Endothelial cell of umbilical vein (primary cell): ENCODE measurements around the gene KLHL13. TPM values are rescaled to one million over a fixed set of nuclear protein-coding genes. Genes with fewer than 3 reads are reported as not detected.

Experiments
- BruUV-seq: library from RNA; stranded (reverse); fragments of 400-500 nt; replicated peaks from 2 replicates; lab custom pipeline; 2021; lab: Mats Ljungman, UMichigan
- CTCF ChIA-PET: fragments of 300-600, 350-600 bp; sonication (Branson Sonifier 250); formaldehyde crosslinking; loops from one replicate; lab custom pipeline; 2021; ENCODE audit warnings: antibody characterized with exemption, inconsistent platforms; lab: Charles Lee
- POLR2A ChIA-PET: fragments of 300-600, 350-600 bp; sonication (Branson Sonifier 250); formaldehyde crosslinking; loops from one replicate; lab custom pipeline; 2021; ENCODE audit warnings: antibody characterized with exemption, inconsistent platforms; lab: Charles Lee
- DNase-seq: peaks from one replicate; pipeline ENCODE4 v3.0.0-alpha.2; 2011; ENCODE audit warnings: low read depth, low spot score
- FAIRE-seq: peaks from 2 replicates; lab custom pipeline; 2011; peaks lifted over from hg19 to GRCh38; lab: Jason Lieb, UNC
- H2AFZ ChIP-seq: 2 replicates; pipeline ENCODE4 v1.6.0; 2012; ENCODE audit warnings: low read depth, low read length, control low read depth, inconsistent platforms
- H3K27ac ChIP-seq: 2 replicates; pipeline ENCODE4 v1.5.1; 2011; ENCODE audit warnings: low read depth, mild to moderate bottlenecking, control low read depth, low read length, moderate library complexity; ENCODE audit not compliant: insufficient read depth
- H3K27me3 ChIP-seq, 2 experiments: 2 replicates each; pipeline versions ENCODE4 v1.6.0 to v1.6.1; 2011; ENCODE audit warnings: low read length in 2 of 2, mixed read lengths in 1 of 2; ENCODE audit not compliant: control insufficient read depth in 2 of 2, insufficient read depth in 2 of 2
- H3K36me3 ChIP-seq, 2 experiments: 2 replicates in 1 of 2; 3 replicates in 1 of 2; pipeline ENCODE4 v1.5.1; 2011; ENCODE audit warnings: low read length in 2 of 2, mild to moderate bottlenecking in 1 of 2, moderate library complexity in 1 of 2; ENCODE audit not compliant: control insufficient read depth in 2 of 2, insufficient read depth in 2 of 2; ENCODE audit errors: extremely low read depth in 1 of 2
- H3K4me1 ChIP-seq: 3 replicates; pipeline ENCODE4 v1.5.1; 2011; ENCODE audit warnings: mild to moderate bottlenecking, low read length; ENCODE audit not compliant: control insufficient read depth, insufficient read depth; ENCODE audit errors: extremely low read depth
- H3K4me2 ChIP-seq: 2 replicates; pipeline ENCODE4 v1.6.1; 2011; ENCODE audit warnings: low read length, control low read depth, mixed read lengths; ENCODE audit not compliant: insufficient read depth
- H3K4me3 ChIP-seq, 3 experiments: fragments of 200-600 bp in 1 of 3; sonication (generic), shearing (Covaris generic) in 1 of 3; replicated peaks in 1 of 3; 2 replicates each; pipeline ENCODE4 v1.5.1; 2011 to 2016; ENCODE audit warnings: control low read depth in 3 of 3, low read length in 3 of 3, mild to moderate bottlenecking in 2 of 3, inconsistent platforms in 1 of 3, low read depth in 1 of 3, moderate library complexity in 1 of 3; ENCODE audit not compliant: insufficient read depth in 1 of 3
- H3K79me2 ChIP-seq: 2 replicates; pipeline ENCODE4 v1.6.0; 2012; ENCODE audit warnings: low read length, inconsistent platforms; ENCODE audit not compliant: control insufficient read depth, insufficient read depth
- H3K9ac ChIP-seq: replicated peaks from 2 replicates; pipeline ENCODE3; 2011; ENCODE audit warnings: low read length, control low read depth; ENCODE audit not compliant: insufficient read depth; ENCODE audit errors: extremely low read depth
- H3K9me1 ChIP-seq: replicated peaks from 3 replicates; pipeline ENCODE4 v1.6.0; 2011; ENCODE audit warnings: mild to moderate bottlenecking, low read length; ENCODE audit not compliant: control insufficient read depth, insufficient read depth; ENCODE audit errors: extremely low read depth
- H3K9me3 ChIP-seq: replicated peaks from 2 replicates; pipeline ENCODE4 v1.5.1; 2012; ENCODE audit warnings: low read length, inconsistent platforms; ENCODE audit not compliant: control insufficient read depth, insufficient read depth
- H4K20me1 ChIP-seq: replicated peaks from 2 replicates; pipeline ENCODE3; 2011; ENCODE audit warnings: mild to moderate bottlenecking, low read length; ENCODE audit not compliant: control insufficient read depth, insufficient read depth; ENCODE audit errors: extremely low read depth
- EZH2 ChIP-seq: IDR thresholded peaks from 2 replicates; pipeline ENCODE4 v1.6.1; 2012; ENCODE audit warnings: borderline replicate concordance, low read depth, mild to moderate bottlenecking, moderate library complexity, low read length, inconsistent platforms; ENCODE audit not compliant: severe bottlenecking
- FOS ChIP-seq: IDR thresholded peaks from 2 replicates; pipeline ENCODE4 v1.6.1; 2011; ENCODE audit warnings: mild to moderate bottlenecking, low read length, moderate library complexity, borderline replicate concordance; ENCODE audit not compliant: insufficient read depth
- GATA2 ChIP-seq: IDR thresholded peaks from 2 replicates; pipeline ENCODE4 v1.7.0; 2011; ENCODE audit warnings: low read depth, mild to moderate bottlenecking, moderate library complexity, mixed read lengths, low read length; ENCODE audit not compliant: insufficient read length, insufficient read depth
- JUN ChIP-seq: IDR thresholded peaks from 2 replicates; pipeline ENCODE4 v1.6.1; 2011; ENCODE audit warnings: borderline replicate concordance, low read depth; ENCODE audit not compliant: insufficient read length, insufficient read depth
- MYC ChIP-seq: IDR thresholded peaks from one replicate; pipeline ENCODE4 v1.6.1; 2011; ENCODE audit warnings: mild to moderate bottlenecking, low read depth, low read length
- POLR2A ChIP-seq: IDR thresholded peaks from 2 replicates; pipeline ENCODE4 v1.6.1; 2012; ENCODE audit warnings: low read depth, mild to moderate bottlenecking, control low read depth, low read length
- POLR2AphosphoS5 ChIP-seq: IDR thresholded peaks from 2 replicates; pipeline ENCODE4 v1.6.1; 2012; ENCODE audit warnings: low read depth, mild to moderate bottlenecking, control low read depth, low read length, moderate library complexity; ENCODE audit not compliant: insufficient read depth
- dilution Hi-C: fragments of 300-500 bp; cut with MboI; formaldehyde crosslinking; loops from one replicate; pipeline ENCODE4 v1.15.0; 2019; ENCODE audit warnings: low sequenced_read_pairs; ENCODE audit not compliant: extremely low pct_ligation_motif_present
- intact Hi-C: fragments of 100-400 bp; cut with micrococcal nuclease; formaldehyde crosslinking; loops from one replicate; pipeline ENCODE4 v1.10.0; 2022
- polyA plus RNA-seq, 4 experiments: library from polyadenylated mRNA; depleted of rRNA in 3 of 4; stranded (reverse) in 3 of 4; unstranded in 1 of 4; fragments of >200 nt; gene quantifications; 2 replicates each; pipeline versions ENCODE4 v1.2.1 to v1.2.3, GENCODE V29; 2011 to 2012; ENCODE audit warnings: missing spikeins in 1 of 4
- total RNA-seq: library from RNA; stranded (reverse); gene quantifications from 2 replicates; pipeline ENCODE4 v1.2.3, GENCODE V29; 2021
- TF ChIP-seq, protein P1 (sequence below): IDR thresholded peaks from 2 replicates; pipeline ENCODE4 v1.6.1; 2011; ENCODE audit not compliant: insufficient read depth, insufficient read length
- TF ChIP-seq, protein P2 (sequence below), 2 donors: IDR thresholded peaks; 1 replicate in 1 of 2; 2 replicates in 1 of 2; pipeline ENCODE4 v1.5.1; 2011; ENCODE audit warnings: low read length in 2 of 2, mild to moderate bottlenecking in 2 of 2, moderate library complexity in 2 of 2, control low read depth in 1 of 2, inconsistent platforms in 1 of 2, low read depth in 1 of 2; ENCODE audit not compliant: insufficient read depth in 1 of 2; ENCODE audit errors: extremely low read depth in 1 of 2

The KLHL13 gene
- total and polyA plus RNA-seq, 2 donors (not counting 3 experiments of a cell fraction or from before 2014, with no cell fraction given): 15.3 to 18.2 TPM

- no peaks in the 10 kb centered on the region for H3K27me3 ChIP-seq
- no peak for FAIRE-seq
- intact Hi-C loops: no loop called here
Observed at GRCh38 chrX:117854806-117855205, 261.8 kb downstream of the KLHL13 start.

More at GRCh38 chrX:117854806-117855205, 261.8 kb downstream of the KLHL13 start:
- no peaks in the 10 kb centered on the region for H3K9me1 ChIP-seq
- BruUV-seq: no TSS peak
- H3K27ac ChIP-seq: no peak overlapping the region
- H2AFZ ChIP-seq: no peak overlapping the region
- TF ChIP-seq POLR2AphosphoS5 (no peak), EZH2 (no peak), POLR2A (no peak), MYC (no peak), FOS (no peak), JUN (no peak), GATA2 (no peak)
- TF ChIP-seq, protein P1, sequence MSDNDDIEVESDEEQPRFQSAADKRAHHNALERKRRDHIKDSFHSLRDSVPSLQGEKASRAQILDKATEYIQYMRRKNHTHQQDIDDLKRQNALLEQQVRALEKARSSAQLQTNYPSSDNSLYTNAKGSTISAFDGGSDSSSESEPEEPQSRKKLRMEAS: no peak
- TF ChIP-seq, protein P2, sequence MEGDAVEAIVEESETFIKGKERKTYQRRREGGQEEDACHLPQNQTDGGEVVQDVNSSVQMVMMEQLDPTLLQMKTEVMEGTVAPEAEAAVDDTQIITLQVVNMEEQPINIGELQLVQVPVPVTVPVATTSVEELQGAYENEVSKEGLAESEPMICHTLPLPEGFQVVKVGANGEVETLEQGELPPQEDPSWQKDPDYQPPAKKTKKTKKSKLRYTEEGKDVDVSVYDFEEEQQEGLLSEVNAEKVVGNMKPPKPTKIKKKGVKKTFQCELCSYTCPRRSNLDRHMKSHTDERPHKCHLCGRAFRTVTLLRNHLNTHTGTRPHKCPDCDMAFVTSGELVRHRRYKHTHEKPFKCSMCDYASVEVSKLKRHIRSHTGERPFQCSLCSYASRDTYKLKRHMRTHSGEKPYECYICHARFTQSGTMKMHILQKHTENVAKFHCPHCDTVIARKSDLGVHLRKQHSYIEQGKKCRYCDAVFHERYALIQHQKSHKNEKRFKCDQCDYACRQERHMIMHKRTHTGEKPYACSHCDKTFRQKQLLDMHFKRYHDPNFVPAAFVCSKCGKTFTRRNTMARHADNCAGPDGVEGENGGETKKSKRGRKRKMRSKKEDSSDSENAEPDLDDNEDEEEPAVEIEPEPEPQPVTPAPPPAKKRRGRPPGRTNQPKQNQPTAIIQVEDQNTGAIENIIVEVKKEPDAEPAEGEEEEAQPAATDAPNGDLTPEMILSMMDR (IDR thresholded peaks at IDR 0.05; ENCODE audit: extremely low read depth in 1 of 2, insufficient read depth in 1 of 2, low read depth in 1 of 2, low read length in 2 of 2): no peak
- H3K36me3 ChIP-seq: no peaks in the 10 kb centered on the region
- H3K4me2 ChIP-seq: no peak overlapping the region
- H3K4me1 ChIP-seq: no peaks in the 10 kb centered on the region
- POLR2A ChIA-PET: no interaction called here
- H3K79me2 ChIP-seq: no peaks in the 10 kb centered on the region
- H4K20me1 ChIP-seq: no peaks in the 10 kb centered on the region
- dilution Hi-C loops: no loop called here
- H3K9me3 ChIP-seq: no peaks in the 10 kb centered on the region
- H3K4me3 ChIP-seq: no peak overlapping the region
- CTCF ChIA-PET: no interaction called here
- no peak for DNase-seq
- H3K9ac ChIP-seq: no peak overlapping the region
